Body of pancreas (tissue), 4 donors: ENCODE data around the gene MYB. TPM values are rescaled to one million over a fixed set of nuclear protein-coding genes. Genes with fewer than 3 reads are reported as not detected.

Experiments
- ATAC-seq: fragments of 150-250 bp; one replicate; pipeline ENCODE4 v1.9.1; 2016
- DNase-seq, 4 donors: peaks; one replicate each; pipeline ENCODE4 v3.0.0-alpha.2; 2019
- H3K27ac ChIP-seq, 4 donors: fragments of 200-600 bp; sonication (generic); 1 replicate in 3 of 4; 2 replicates in 1 of 4; pipeline versions ENCODE4 v1.5.1 to v1.6.1; 2016 to 2019; ENCODE audit warnings: mild to moderate bottlenecking in 1 of 4, mixed read lengths in 1 of 4, moderate library complexity in 1 of 4
- H3K27me3 ChIP-seq, 2 donors: fragments of 200-600 bp; sonication (generic); one replicate each; pipeline ENCODE4 v1.6.0; 2016; ENCODE audit warnings: mild to moderate bottlenecking in 1 of 2
- H3K36me3 ChIP-seq, 2 donors: fragments of 200-600 bp; sonication (generic); replicated peaks in 1 of 2; 2 replicates each; pipeline ENCODE4 v1.5.1; 2016; ENCODE audit warnings: low read depth in 2 of 2; ENCODE audit not compliant: insufficient read depth in 1 of 2
- H3K4me1 ChIP-seq: fragments of 200-600 bp; sonication (generic); one replicate; pipeline ENCODE4 v1.6.0; 2016
- H3K4me3 ChIP-seq, 2 donors: fragments of 200-600 bp; sonication (generic); 1 replicate in 1 of 2; 2 replicates in 1 of 2; pipeline ENCODE4 v1.5.1; 2016 to 2019
- H3K9me3 ChIP-seq, 3 donors: fragments of 200-600 bp; sonication (generic); 1 replicate in 2 of 3; 2 replicates in 1 of 3; pipeline ENCODE4 v1.5.1; 2016
- CTCF ChIP-seq, 7 experiments: fragments of 450-650 bp in 4 of 7; fragments of 200-600 bp in 3 of 7; sonication (generic) in 3 of 7; IDR thresholded peaks; one replicate each; pipeline ENCODE4 v1.5.1; 2016 to 2019; ENCODE audit warnings: antibody characterized with exemption in 7 of 7
- POLR2A ChIP-seq, 3 donors: fragments of 450-650 bp; IDR thresholded peaks; one replicate each; pipeline ENCODE4 v1.6.1; 2016; ENCODE audit warnings: antibody characterized with exemption in 3 of 3, mild to moderate bottlenecking in 2 of 3
- WGBS, 2 donors: methylation state at CpG; one replicate each; pipeline ENCODE4 v1.1.5; 2017; 5-methylcytosine and 5-hydroxymethylcytosine counted together
- intact Hi-C: fragments of 100-400 bp; cut with DNase I; formaldehyde crosslinking; loops from one replicate; pipeline ENCODE4 v1.15.1; 2023
- total RNA-seq, 2 donors: library from RNA; depleted of rRNA; stranded (reverse); fragments of >200 nt; gene quantifications; one replicate each; pipeline ENCODE4 v1.1.0, GENCODE V29; 2016

MYB gene
- total RNA-seq, 2 donors from 2014 or later = not detected

GRCh38 chr6:135210632-135211305, 29.7 kb downstream of the MYB start:
- H3K36me3 ChIP-seq = no peaks in the 10 kb centered on the region
- no peak overlapping the region for H3K4me3 ChIP-seq
- 74 to 84% methylated on average over 12 of the region's 12 CpGs for WGBS, 2 donors
- intact Hi-C loops = no loop called here
- no peaks in the 10 kb centered on the region for H3K4me1 ChIP-seq
- no peak for TF ChIP-seq CTCF (IDR thresholded peaks at IDR 0.05)
- no peak for TF ChIP-seq POLR2A (IDR thresholded peaks at IDR 0.05)
- no peak for ATAC-seq
- H3K27ac ChIP-seq = no peak overlapping the region
- no peak for DNase-seq
- H3K9me3 ChIP-seq = no peaks in the 10 kb centered on the region
- H3K27me3 ChIP-seq = no peaks in the 10 kb centered on the region

GRCh38 chr6:135211306-135211702, 30.2 kb downstream of the MYB start:
- no peak overlapping the region for H3K27ac ChIP-seq
- intact Hi-C loops = no loop called here
- no peak overlapping the region for H3K4me3 ChIP-seq
- no peaks in the 10 kb centered on the region for H3K36me3 ChIP-seq
- no peaks in the 10 kb centered on the region for H3K9me3 ChIP-seq
- H3K4me1 ChIP-seq = no peaks in the 10 kb centered on the region
- H3K27me3 ChIP-seq = no peaks in the 10 kb centered on the region
- DNase-seq (no peak), ATAC-seq (no peak)
- TF ChIP-seq POLR2A (IDR thresholded peaks at IDR 0.05) = no peak
- TF ChIP-seq CTCF (IDR thresholded peaks at IDR 0.05) = no peak
- WGBS, 2 donors = 71 to 78% methylated on average over 2 of the region's 2 CpGs

GRCh38 chr6:135212020-135212806, 31.1 kb downstream of the MYB start:
- 52 to 62% methylated on average over 3 of the region's 3 CpGs for WGBS, 2 donors
- Histone ChIP-seq H3K36me3 (no peaks in the 10 kb centered on the region), H3K9me3 (no peaks in the 10 kb centered on the region), H3K4me1 (no peaks in the 10 kb centered on the region), H3K4me3 (no peak overlapping the region), H3K27ac (no peak overlapping the region), H3K27me3 (no peaks in the 10 kb centered on the region)
- no peak for TF ChIP-seq CTCF (IDR thresholded peaks at IDR 0.05)
- no peak for TF ChIP-seq POLR2A (IDR thresholded peaks at IDR 0.05)
- intact Hi-C loops = no loop called here
- DNase-seq (no peak), ATAC-seq (no peak)

GRCh38 chr6:135212935-135213334, 31.8 kb downstream of the MYB start:
- H3K36me3 ChIP-seq = no peaks in the 10 kb centered on the region
- no peaks in the 10 kb centered on the region for H3K4me1 ChIP-seq
- no peak for DNase-seq
- no peaks in the 10 kb centered on the region for H3K27me3 ChIP-seq
- intact Hi-C loops = no loop called here
- H3K4me3 ChIP-seq = no peak overlapping the region
- TF ChIP-seq POLR2A (IDR thresholded peaks at IDR 0.05) (no peak), CTCF (IDR thresholded peaks at IDR 0.05) (no peak)
- H3K9me3 ChIP-seq = no peaks in the 10 kb centered on the region
- no peak for ATAC-seq
- WGBS, 2 donors = 77 to 82% methylated on average over 5 of the region's 5 CpGs
- H3K27ac ChIP-seq = no peak overlapping the region
